Cardiac muscle cell (in vitro differentiated cells and primary cell): ENCODE data around the gene RPS6KL1. TPM values are rescaled to one million over a fixed set of nuclear protein-coding genes. Genes with fewer than 3 reads are reported as not detected.

Experiments used
- DNase-seq, 2 donors: peaks; one replicate each; pipeline versions ENCODE4 v3.0.0 to v3.0.0-alpha.2; 2010 to 2017; ENCODE audit warnings: low read depth in 1 of 2, low spot score in 1 of 2
- H3K27ac ChIP-seq: fragments of 200-600 bp; sonication (generic); 2 replicates; pipeline ENCODE4 v1.5.1; 2016
- H3K27me3 ChIP-seq: fragments of 200-600 bp; sonication (generic); 2 replicates; pipeline ENCODE4 v1.6.0; 2016; ENCODE audit warnings: control low read depth
- H3K36me3 ChIP-seq: fragments of 200-600 bp; sonication (generic); 2 replicates; pipeline ENCODE4 v1.5.1; 2016; ENCODE audit warnings: control low read depth
- H3K4me1 ChIP-seq: fragments of 200-600 bp; sonication (generic); 2 replicates; pipeline ENCODE4 v1.8.1; 2017; ENCODE audit warnings: low read depth, mild to moderate bottlenecking, mixed run types
- H3K4me3 ChIP-seq: fragments of 200-600 bp; sonication (generic); 2 replicates; pipeline ENCODE4 v1.5.1; 2016; ENCODE audit warnings: mild to moderate bottlenecking
- H3K9me3 ChIP-seq: fragments of 200-600 bp; sonication (generic); 2 replicates; pipeline ENCODE4 v1.5.1; 2017; ENCODE audit warnings: low read depth, mild to moderate bottlenecking, control low read depth
- CTCF ChIP-seq: IDR thresholded peaks from 2 replicates; pipeline ENCODE4 v1.5.1; 2012; ENCODE audit warnings: low read depth, mild to moderate bottlenecking, low read length
- polyA plus RNA-seq: library from polyadenylated mRNA; unstranded; fragments of >200 nt; fragmentation: Nextera tagmentation; extraction: Ambion mirVana; gene quantifications from 2 replicates; pipeline ENCODE4 v1.2.1, GENCODE V29; 2016
- total RNA-seq: library from RNA; depleted of rRNA; stranded (reverse); fragments of >200 nt; gene quantifications from 2 replicates; pipeline ENCODE4 v1.2.3, GENCODE V29; 2016

The RPS6KL1 gene
- total and polyA plus RNA-seq, 2 experiments from 2014 or later, result 9.3 to 15.1 TPM

GRCh38 chr14:74912801-74913200, 10.3 kb downstream of the RPS6KL1 start:
- Histone ChIP-seq H3K4me3 (no peak overlapping the region), H3K4me1 (peaks cover 15% of the 10 kb centered on the region), H3K36me3 (no peaks in the 10 kb centered on the region), H3K27me3 (no peaks in the 10 kb centered on the region), H3K9me3 (no peaks in the 10 kb centered on the region), H3K27ac (no peak overlapping the region)
- TF ChIP-seq CTCF, result no peak
- no peak for DNase-seq

- Histone ChIP-seq H3K4me1 (peaks cover 8% of the 10 kb centered on the region), H3K4me3 (no peak overlapping the region), H3K36me3 (no peaks in the 10 kb centered on the region), H3K27me3 (no peaks in the 10 kb centered on the region), H3K9me3 (no peaks in the 10 kb centered on the region), H3K27ac (no peak overlapping the region)
- DNase-seq, result no peak
- TF ChIP-seq CTCF, result no peak
These were observed 10.9 kb downstream of the RPS6KL1 start for GRCh38 chr14:74912111-74912510.

GRCh38 chr14:74911704-74912103, 11.4 kb downstream of the RPS6KL1 start:
- Histone ChIP-seq H3K4me3 (no peak overlapping the region), H3K4me1 (peaks cover 4% of the 10 kb centered on the region), H3K9me3 (no peaks in the 10 kb centered on the region), H3K36me3 (no peaks in the 10 kb centered on the region), H3K27ac (no peak overlapping the region), H3K27me3 (no peaks in the 10 kb centered on the region)
- no peak for DNase-seq
- no peak for TF ChIP-seq CTCF

GRCh38 chr14:74911221-74911620, 11.8 kb downstream of the RPS6KL1 start:
- H3K27me3 ChIP-seq, result no peaks in the 10 kb centered on the region
- H3K36me3 ChIP-seq, result no peaks in the 10 kb centered on the region
- no peaks in the 10 kb centered on the region for H3K4me1 ChIP-seq
- DNase-seq, result no peak
- H3K9me3 ChIP-seq, result no peaks in the 10 kb centered on the region
- no peak overlapping the region for H3K27ac ChIP-seq
- no peak for TF ChIP-seq CTCF
- no peak overlapping the region for H3K4me3 ChIP-seq

GRCh38 chr14:74910556-74910955, 12.5 kb downstream of the RPS6KL1 start:
- H3K4me1 ChIP-seq, result no peaks in the 10 kb centered on the region
- no peak for TF ChIP-seq CTCF

GRCh38 chr14:74909911-74910310, 13.1 kb downstream of the RPS6KL1 start:
- DNase-seq, result no peak
- Histone ChIP-seq H3K36me3 (no peaks in the 10 kb centered on the region), H3K4me1 (no peaks in the 10 kb centered on the region), H3K27me3 (no peaks in the 10 kb centered on the region), H3K9me3 (no peaks in the 10 kb centered on the region), H3K27ac (no peak overlapping the region), H3K4me3 (no peak overlapping the region)
- no peak for TF ChIP-seq CTCF

More at GRCh38 chr14:74910556-74910955, 12.5 kb downstream of the RPS6KL1 start:
- no peaks in the 10 kb centered on the region for H3K27me3 ChIP-seq
- no peak overlapping the region for H3K27ac ChIP-seq
- no peak overlapping the region for H3K4me3 ChIP-seq
- no peaks in the 10 kb centered on the region for H3K9me3 ChIP-seq
- DNase-seq, result no peak
- H3K36me3 ChIP-seq, result no peaks in the 10 kb centered on the region
